HEK293T (cell line): Measurements from ENCODE around the gene GALE.
"Not testable (repeated sequence)": the region's sequence is repeated elsewhere in the genome, so short reads cannot be mapped to it uniquely, and the experiment has no call there.

Experiments
- CTCF ChIA-PET: fragments of 350-600 bp; formaldehyde crosslinking; extraction: SDS; loops from one replicate; lab custom pipeline; 2021; ENCODE audit warnings: antibody characterized with exemption, inconsistent platforms; lab: Yijun Ruan, JAX
- POLR2A ChIA-PET: fragments of 350-600 bp; formaldehyde crosslinking; extraction: SDS; loops from one replicate; lab custom pipeline; 2020; ENCODE audit warnings: antibody characterized with exemption, inconsistent platforms; lab: Yijun Ruan, JAX
- DNase-seq: peaks from one replicate; pipeline ENCODE4 v3.0.0; 2012; ENCODE audit warnings: mixed read lengths; ENCODE audit errors: extremely low spot score
- ARNT ChIP-seq: fragments of 450-650 bp; IDR thresholded peaks from 2 replicates; pipeline ENCODE4 v1.6.1; 2017; ENCODE audit warnings: mild to moderate bottlenecking
- BHLHE40 ChIP-seq: fragments of 450-650 bp; IDR thresholded peaks from 2 replicates; pipeline ENCODE4 v1.6.1; 2016; ENCODE audit warnings: mild to moderate bottlenecking, moderate library complexity, borderline replicate concordance
- CTBP1 ChIP-seq: fragments of 450-650 bp; IDR thresholded peaks from 2 replicates; pipeline ENCODE4 v1.6.1; 2016; ENCODE audit warnings: borderline replicate concordance
- ELF4 ChIP-seq: fragments of 450-650 bp; IDR thresholded peaks from 2 replicates; pipeline ENCODE4 v1.6.1; 2017; ENCODE audit warnings: antibody characterized with exemption
- FOXA1 ChIP-seq: fragments of 450-650 bp; IDR thresholded peaks from 2 replicates; pipeline ENCODE4 v1.6.1; 2016; ENCODE audit warnings: mild to moderate bottlenecking
- FOXK2 ChIP-seq: fragments of 450-650 bp; IDR thresholded peaks from 2 replicates; pipeline ENCODE4 v1.6.1; 2016; ENCODE audit warnings: mild to moderate bottlenecking
- FOXM1 ChIP-seq: fragments of 450-650 bp; IDR thresholded peaks from 2 replicates; pipeline ENCODE4 v1.6.1; 2017; ENCODE audit warnings: mild to moderate bottlenecking, borderline replicate concordance
- HDGF ChIP-seq: fragments of 450-650 bp; IDR thresholded peaks from 2 replicates; pipeline ENCODE4 v1.6.1; 2017; ENCODE audit warnings: antibody characterized with exemption, borderline replicate concordance
- L3MBTL2 ChIP-seq: fragments of 450-650 bp; conservative IDR thresholded peaks from 2 replicates; pipeline ENCODE4 v1.6.1; 2016; ENCODE audit warnings: mild to moderate bottlenecking
- LEF1 ChIP-seq: fragments of 450-650 bp; IDR thresholded peaks from 2 replicates; pipeline ENCODE4 v1.6.1; 2017; ENCODE audit warnings: mild to moderate bottlenecking, borderline replicate concordance
- NFRKB ChIP-seq: fragments of 450-650 bp; IDR thresholded peaks from 2 replicates; pipeline ENCODE4 v1.6.1; 2016; ENCODE audit warnings: mild to moderate bottlenecking, moderate library complexity
- SP1 ChIP-seq: fragments of 450-650 bp; IDR thresholded peaks from 2 replicates; pipeline ENCODE4 v1.6.1; 2017
- SUZ12 ChIP-seq: fragments of 450-650 bp; IDR thresholded peaks from 2 replicates; pipeline ENCODE4 v1.6.1; 2016; ENCODE audit warnings: mild to moderate bottlenecking
- TARDBP ChIP-seq: fragments of 450-650 bp; IDR thresholded peaks from 2 replicates; pipeline ENCODE4 v1.6.1; 2016
- ZNF384 ChIP-seq: fragments of 450-650 bp; IDR thresholded peaks from 2 replicates; pipeline ENCODE4 v1.6.1; 2016
- TF ChIP-seq, protein P1 (sequence below): fragments of 450-650 bp; IDR thresholded peaks from 2 replicates; pipeline ENCODE4 v1.6.1; 2016

GALE gene

DNA sequence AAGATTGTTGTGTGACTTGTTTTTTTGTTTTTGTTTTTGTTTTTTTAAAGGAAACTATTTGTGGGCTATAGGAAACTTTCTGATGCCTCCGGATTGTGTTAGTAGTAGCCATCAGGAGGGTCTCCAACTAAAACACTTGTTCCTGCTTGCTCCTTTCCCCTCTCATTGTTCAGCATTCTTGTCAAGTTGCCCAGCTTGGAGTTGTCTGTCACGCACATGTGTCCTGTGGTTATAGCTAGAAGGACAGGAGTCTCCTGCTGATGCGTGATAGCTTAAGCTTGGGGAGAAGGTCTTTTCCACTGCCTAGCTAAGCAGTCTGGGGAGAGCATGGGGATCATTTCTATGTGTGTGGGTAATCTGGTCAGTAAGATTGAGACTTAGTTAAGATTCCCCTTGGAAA lies 12.9 kb downstream of the GALE start:
- POLR2A ChIA-PET: interaction anchor here (5.9 kb wide), 1 partner anchor 9 kb away, joined by 42 read pairs; the partner anchor contains the start of gene PITHD1
- CTCF ChIA-PET: no interaction called here
- TF ChIP-seq CTBP1 (no peak), FOXK2 (no peak), ELF4 (no peak), LEF1 (no peak), NFRKB (no peak), L3MBTL2 (no peak), SUZ12 (no peak), FOXA1 (no peak), BHLHE40 (no peak), TARDBP (no peak), FOXM1 (no peak), ARNT (no peak), SP1 (no peak), HDGF (no peak), ZNF384 (no peak)
- TF ChIP-seq, protein P1, sequence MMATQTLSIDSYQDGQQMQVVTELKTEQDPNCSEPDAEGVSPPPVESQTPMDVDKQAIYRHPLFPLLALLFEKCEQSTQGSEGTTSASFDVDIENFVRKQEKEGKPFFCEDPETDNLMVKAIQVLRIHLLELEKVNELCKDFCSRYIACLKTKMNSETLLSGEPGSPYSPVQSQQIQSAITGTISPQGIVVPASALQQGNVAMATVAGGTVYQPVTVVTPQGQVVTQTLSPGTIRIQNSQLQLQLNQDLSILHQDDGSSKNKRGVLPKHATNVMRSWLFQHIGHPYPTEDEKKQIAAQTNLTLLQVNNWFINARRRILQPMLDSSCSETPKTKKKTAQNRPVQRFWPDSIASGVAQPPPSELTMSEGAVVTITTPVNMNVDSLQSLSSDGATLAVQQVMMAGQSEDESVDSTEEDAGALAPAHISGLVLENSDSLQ: no peak
- no peak for DNase-seq

DNA sequence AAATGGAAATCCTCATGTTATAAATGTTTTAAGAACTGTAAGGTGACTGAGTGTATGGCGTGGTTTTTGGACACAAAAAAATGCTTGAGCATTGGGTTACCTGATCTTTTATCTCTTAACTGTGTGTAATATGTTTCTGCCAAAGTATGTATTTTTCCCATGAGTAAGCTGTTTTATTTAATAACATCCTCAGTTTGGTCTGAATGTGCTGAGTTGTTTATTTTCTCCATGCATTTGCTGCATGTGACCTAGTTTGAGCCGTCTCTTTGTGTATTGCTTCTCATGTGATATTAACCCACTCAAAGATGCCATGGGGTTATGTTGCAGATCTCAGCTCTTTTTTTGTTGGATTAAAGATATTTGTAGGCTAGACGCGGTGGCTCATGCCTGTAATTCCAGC lies 15.7 kb downstream of the GALE start:
- CTCF ChIA-PET: no interaction called here
- TF ChIP-seq SP1 (no peak), L3MBTL2 (no peak), NFRKB (no peak), FOXK2 (no peak), BHLHE40 (no peak), ELF4 (no peak), FOXM1 (no peak), TARDBP (no peak), ZNF384 (no peak), LEF1 (no peak)
- TF ChIP-seq, protein P1: no peak
- POLR2A ChIA-PET: interaction anchor here (1.1 kb wide), 1 partner anchor 10 kb away, joined by 3 read pairs; no protein-coding TSS in a partner anchor
- no peak for DNase-seq

DNA sequence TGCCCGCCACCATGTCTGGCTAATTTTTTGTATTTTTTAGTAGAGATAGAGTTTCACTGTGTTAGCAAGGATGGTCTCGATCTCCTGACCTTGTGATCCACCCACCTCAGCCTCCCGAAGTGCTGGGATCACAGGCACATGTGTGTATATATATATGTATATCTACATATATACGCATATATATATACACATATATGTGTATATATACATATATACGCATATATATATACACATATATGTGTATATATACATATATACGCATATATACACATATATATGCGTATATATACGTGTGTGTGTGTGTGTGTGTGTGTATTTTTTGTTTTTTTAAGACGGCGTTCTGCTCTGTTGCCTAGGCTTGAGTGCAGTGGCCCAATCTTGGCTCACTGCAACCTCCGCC lies 17.4 kb downstream of the GALE start:
- DNase-seq, CTCF ChIA-PET, POLR2A ChIA-PET: not testable (repeated sequence)

DNA sequence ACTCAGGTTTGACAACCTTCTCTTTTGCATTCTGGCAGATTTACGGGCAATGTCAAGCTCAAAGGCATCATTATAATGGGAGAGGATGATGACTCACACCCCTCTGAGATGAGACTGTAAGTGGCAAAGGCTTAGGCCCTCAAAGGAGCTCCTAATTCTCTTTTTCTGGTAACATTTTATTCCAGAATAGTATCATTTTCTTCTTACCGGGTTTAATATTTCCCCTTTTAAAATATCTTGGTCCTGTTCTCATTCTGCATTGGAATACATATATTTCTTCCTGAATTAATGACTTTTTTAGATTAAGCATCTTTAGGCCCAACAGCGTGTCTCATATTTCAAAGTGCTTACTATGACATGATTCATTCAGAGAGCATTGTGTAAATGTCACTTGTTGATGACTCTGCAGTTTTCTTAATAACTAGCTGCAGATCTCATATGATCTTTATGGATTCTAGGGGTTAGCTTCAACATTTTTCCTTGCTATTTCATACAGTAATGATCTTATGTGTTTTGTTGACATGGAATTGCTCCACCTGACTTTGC lies 20.7 kb downstream of the GALE start:
- no peak for TF ChIP-seq FOXK2
- TF ChIP-seq HDGF: no peak
- no peak for TF ChIP-seq SUZ12
- DNase-seq: no peak
- CTCF ChIA-PET: interaction anchor here (1.5 kb wide), 1 partner anchor 8 kb away, joined by 3 read pairs; no protein-coding TSS in a partner anchor
- POLR2A ChIA-PET: interaction anchor here (0.6 to 3.4 kb wide), 6 partner anchors 10 to 151 kb away, joined by 3 to 42 read pairs (median 3); partner anchors contain the start of genes ELOA, HMGCL and LYPLA2

DNA sequence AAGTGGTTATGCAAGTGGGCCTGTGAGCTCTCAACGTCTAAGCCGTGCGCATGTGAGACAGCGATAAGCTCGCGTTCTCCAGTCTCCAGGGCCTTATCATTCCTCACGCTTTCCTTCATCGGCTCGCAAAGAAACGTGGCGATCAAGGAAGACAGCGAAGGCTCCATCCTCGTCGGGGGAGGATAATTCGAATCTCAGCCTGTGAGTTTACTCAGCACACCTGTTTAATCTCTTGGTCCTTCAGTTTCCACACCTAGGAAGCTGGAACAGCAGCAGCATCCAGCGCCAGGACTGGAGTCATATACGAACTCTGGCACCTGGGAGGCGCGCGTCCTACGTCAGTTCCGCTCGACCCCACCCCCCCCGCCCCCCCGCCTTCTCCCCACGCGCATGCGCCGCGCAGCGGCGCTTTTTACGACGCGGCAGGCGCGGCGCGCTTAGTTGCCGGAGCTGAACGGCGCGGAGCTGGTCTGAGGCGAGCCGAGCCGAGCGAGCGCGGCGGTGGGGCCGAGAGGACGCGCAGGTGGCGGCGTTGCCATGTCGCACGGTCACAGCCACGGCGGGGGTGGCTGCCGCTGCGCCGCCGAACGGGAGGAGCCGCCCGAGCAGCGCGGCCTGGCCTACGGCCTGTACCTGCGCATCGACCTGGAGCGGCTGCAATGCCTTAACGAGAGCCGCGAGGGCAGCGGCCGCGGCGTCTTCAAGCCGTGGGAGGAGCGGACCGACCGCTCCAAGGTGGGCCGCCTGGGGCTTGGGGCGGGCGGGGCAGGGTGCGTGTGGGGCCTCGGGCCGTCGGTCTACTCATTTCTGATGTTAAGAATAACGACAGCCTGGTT lies 22.4 kb downstream of the GALE start, which contains the start of gene PITHD1:
PITHD1 (plus strand) TSS at position 440 of the 836 bp plus-strand sequence; CDS start at position 538, 98 bp downstream.
- CTCF ChIA-PET: interaction anchor here (0.5 to 1.4 kb wide), 4 partner anchors 10 to 152 kb away, joined by 3 to 4 read pairs (median 4); no protein-coding TSS in a partner anchor
- POLR2A ChIA-PET: interaction anchor here (0.8 to 3.4 kb wide), 21 partner anchors 8 to 139 kb away, joined by 3 to 42 read pairs (median 4); partner anchors contain the start of genes ELOA, LYPLA2 and RPL11
- DNase-seq: peak; percentile 95
- TF ChIP-seq L3MBTL2 (peak; percentile 66), SP1 (no peak), TARDBP (no peak), NFRKB (no peak)

DNA sequence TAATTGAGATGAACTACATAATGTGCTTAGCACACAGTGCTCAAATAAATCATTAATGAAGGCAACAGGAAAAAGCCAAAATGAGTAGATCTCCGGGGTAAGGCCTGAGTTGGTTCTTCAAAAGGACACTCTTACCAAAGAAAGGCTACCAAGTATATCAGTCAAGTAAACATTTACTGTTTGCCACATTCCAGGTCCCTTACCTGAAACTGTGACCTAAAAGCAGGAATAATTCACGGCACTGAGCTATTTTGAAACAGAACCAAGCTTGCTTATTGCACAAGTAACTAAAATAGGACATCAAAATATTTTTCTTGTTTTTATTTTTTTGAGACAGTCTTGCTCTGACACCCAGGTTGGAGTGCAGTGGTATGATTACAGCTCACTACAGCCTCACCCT lies 24.3 kb downstream of the GALE start:
- TF ChIP-seq HDGF (no peak), ZNF384 (no peak), SP1 (no peak), NFRKB (no peak), FOXM1 (no peak), ARNT (no peak), FOXK2 (no peak), BHLHE40 (no peak), SUZ12 (no peak), ELF4 (no peak), TARDBP (no peak), CTBP1 (no peak), LEF1 (no peak)
- TF ChIP-seq, protein P1: no peak
- DNase-seq: no peak
- ChIA-PET CTCF (interaction anchor here (1.2 kb wide), 1 partner anchor 140 kb away, joined by 4 read pairs; no protein-coding TSS in a partner anchor), POLR2A (interaction anchor here (1.5 kb wide), 1 partner anchor 33 kb away, joined by 3 read pairs; the partner anchor contains the start of gene ELOA)
